ENCODE results near the gene PROSER3.

DNA sequence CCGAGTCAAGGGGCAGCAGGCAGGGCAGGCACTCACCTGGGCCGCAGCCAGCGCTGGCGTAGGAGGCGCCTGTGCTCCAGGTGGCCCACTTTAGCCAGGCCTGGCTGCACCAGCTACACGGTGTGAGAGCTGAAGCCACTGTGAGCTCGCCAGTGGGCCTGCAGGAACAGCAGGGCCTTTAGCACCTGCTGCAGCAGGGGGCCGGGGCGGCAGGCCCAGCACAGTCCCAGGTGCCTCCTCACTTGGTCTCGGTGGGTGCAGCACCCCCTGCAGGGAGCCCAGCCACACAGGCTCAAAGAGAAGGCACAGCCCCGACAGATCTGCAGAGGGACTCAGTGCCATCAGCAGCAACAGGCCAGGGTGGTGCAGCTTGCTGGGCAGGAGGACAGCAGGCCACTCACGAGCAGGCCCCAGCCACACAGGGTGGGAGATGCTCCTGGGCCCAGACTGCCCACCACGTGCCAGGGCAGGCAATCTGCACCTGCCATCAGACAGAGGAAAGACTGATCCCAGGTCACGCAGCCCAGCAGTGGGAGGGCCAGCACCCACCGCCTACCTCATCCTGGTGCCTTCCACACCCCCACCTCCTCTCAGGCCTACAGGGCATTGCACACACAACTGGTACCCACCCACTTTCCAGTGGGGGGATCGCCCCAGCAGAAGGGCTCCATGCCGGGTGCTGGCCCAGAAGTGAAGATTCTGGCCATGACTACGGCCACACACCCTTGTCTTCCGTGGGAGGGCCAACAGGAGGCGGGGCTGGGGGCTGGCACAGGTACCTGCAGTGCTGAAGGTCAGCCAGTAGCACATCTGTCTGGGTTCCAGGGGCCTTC, 33.2 kb downstream of the PROSER3 start:
- TF ChIP-seq EZH2 (IDR thresholded peaks at IDR 0.05; ENCODE audit: insufficient read depth, poor library complexity, severe bottlenecking) (no peak), EZH2phosphoT487 (IDR thresholded peaks at IDR 0.05; ENCODE audit: insufficient read depth, low read depth) (no peak)
